Muscle of leg (tissue), 11 donors: ENCODE data around the gene MYH11. TPM values are rescaled to one million over a fixed set of nuclear protein-coding genes. Genes with fewer than 3 reads are reported as not detected.
"Not testable (repeated sequence)": the region's sequence is repeated elsewhere in the genome, so short reads cannot be mapped to it uniquely, and the experiment has no call there.

Experiments used
- DNase-seq: peaks from one replicate; pipeline ENCODE4 v3.0.0; 2013
- H3K27ac ChIP-seq: one replicate; pipeline ENCODE4 v1.5.1; 2013; ENCODE audit warnings: mild to moderate bottlenecking, low read length, control low read depth
- H3K27me3 ChIP-seq: one replicate; pipeline ENCODE4 v1.6.1; 2013; ENCODE audit warnings: low read length; ENCODE audit not compliant: control insufficient read depth, insufficient read depth
- H3K36me3 ChIP-seq: one replicate; pipeline ENCODE4 v1.6.1; 2013; ENCODE audit warnings: low read length; ENCODE audit not compliant: control insufficient read depth, insufficient read depth
- H3K4me1 ChIP-seq: one replicate; pipeline ENCODE4 v1.6.1; 2013; ENCODE audit warnings: low read length; ENCODE audit not compliant: control insufficient read depth, insufficient read depth
- H3K4me3 ChIP-seq: one replicate; pipeline ENCODE4 v1.5.1; 2013; ENCODE audit warnings: low read length, control low read depth
- H3K9me3 ChIP-seq: replicated peaks from 2 replicates; pipeline ENCODE4 v1.6.1; 2013; ENCODE audit warnings: low read depth, low read length; ENCODE audit not compliant: control insufficient read depth
- WGBS: methylation state at CpG from one replicate; pipeline ENCODE4 v1.1.5; 2013; ENCODE audit warnings: missing lambda C conversion rate; ENCODE audit not compliant: insufficient coverage; 5-methylcytosine and 5-hydroxymethylcytosine counted together
- polyA plus RNA-seq, 8 donors: library from polyadenylated mRNA; unstranded; fragments of 120-200 nt; gene quantifications; one replicate each; pipeline versions ENCODE4 v1.2.1 to v1.2.3, GENCODE V29; 2013; ENCODE audit warnings: inconsistent platforms in 1 of 8, low replicate concordance in 1 of 8; ENCODE audit not compliant: insufficient read length in 8 of 8, insufficient read depth in 1 of 8
- total RNA-seq: library from RNA; stranded (reverse); fragments of 120-200 nt; gene quantifications from one replicate; pipeline ENCODE4 v1.2.4, GENCODE V29; 2013

The MYH11 gene
- total and polyA plus RNA-seq, 9 donors: 9.4 to 38.0 (median 20.7) TPM

GRCh38 chr16:15858921-15859668 is 2.3 kb upstream of the MYH11 start:
- peak; percentile 34 for DNase-seq
- H3K27me3 ChIP-seq: peaks cover 38% of the 10 kb centered on the region
- no peak overlapping the region for H3K4me3 ChIP-seq
- H3K4me1 ChIP-seq: peaks cover 16% of the 10 kb centered on the region
- no peaks in the 10 kb centered on the region for H3K36me3 ChIP-seq
- no peaks in the 10 kb centered on the region for H3K9me3 ChIP-seq
- no peak overlapping the region for H3K27ac ChIP-seq
- 74% methylated on average over 9 of the region's 12 CpGs for WGBS

DNA sequence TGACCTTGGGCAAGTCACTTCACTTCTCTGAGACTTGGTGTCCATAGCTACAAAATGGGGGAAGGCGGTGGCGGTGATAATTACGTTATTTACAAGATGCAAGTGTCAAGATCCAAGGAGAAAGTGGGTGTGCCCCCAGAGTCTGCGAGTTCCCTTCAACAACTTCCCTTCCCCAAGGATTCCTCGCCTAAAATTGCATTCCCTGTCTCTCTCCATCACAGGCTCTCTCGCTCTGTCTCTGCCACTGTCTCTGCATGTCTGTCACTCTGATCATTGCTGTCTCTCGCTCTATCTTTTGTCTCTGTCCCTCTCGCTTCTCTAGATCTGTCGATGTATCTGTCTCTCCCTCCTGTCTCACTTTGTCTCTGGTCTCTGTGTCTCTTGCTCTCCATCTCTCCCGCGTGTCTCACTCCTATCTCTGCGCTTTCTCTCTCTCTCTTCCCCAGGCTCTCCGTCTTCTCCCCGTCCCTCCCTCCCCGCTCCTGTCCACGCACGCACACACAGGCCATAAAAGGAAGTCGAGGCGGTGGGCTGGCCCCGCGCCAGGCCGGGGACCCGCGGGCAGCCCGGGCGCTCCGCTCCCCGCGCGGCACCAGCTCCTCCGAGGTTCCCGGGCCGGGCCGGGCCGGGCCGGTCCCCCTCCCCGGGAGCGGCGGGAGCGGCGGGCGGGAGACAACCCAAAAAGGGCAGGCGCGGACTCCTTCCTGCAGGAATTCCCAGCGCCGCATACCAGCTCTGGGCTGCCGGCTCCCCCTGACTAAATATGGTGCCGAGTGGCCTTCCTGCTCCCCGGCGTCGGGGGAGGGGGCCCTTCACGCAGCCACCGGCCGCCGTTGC is 1.1 kb upstream of the MYH11 start:
- under 1% methylated on average over 52 of the region's 55 CpGs for WGBS
- Histone ChIP-seq H3K9me3 (no peaks in the 10 kb centered on the region), H3K27me3 (peaks cover 46% of the 10 kb centered on the region), H3K27ac (no peak overlapping the region), H3K4me1 (peaks cover 16% of the 10 kb centered on the region), H3K36me3 (no peaks in the 10 kb centered on the region), H3K4me3 (peak overlapping the region; percentile 29)
- DNase-seq: peak; percentile 59

GRCh38 chr16:15856182-15856581 is 646 bp downstream of the MYH11 start:
- DNase-seq: no peak
- Histone ChIP-seq H3K4me1 (peaks cover 16% of the 10 kb centered on the region), H3K27ac (no peak overlapping the region), H3K36me3 (no peaks in the 10 kb centered on the region), H3K9me3 (no peaks in the 10 kb centered on the region), H3K4me3 (peak overlapping the region; percentile 17), H3K27me3 (peaks cover 46% of the 10 kb centered on the region)
- WGBS: no CpG with 5 or more reads among the region's 2 CpGs

DNA sequence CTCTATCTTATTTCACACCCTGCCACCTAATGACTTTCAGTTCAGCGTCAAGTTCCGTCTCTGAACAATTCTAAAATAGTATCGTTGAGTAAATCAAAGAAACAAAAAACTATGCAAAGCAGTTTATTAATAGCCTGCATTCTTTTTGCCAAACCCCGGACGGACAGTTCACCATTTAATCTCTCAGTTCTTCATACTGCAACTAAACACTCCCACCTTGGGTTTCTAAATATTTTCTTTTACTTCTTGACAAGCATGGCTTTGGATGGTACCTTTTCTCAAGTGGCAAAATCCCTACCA is 1.2 kb downstream of the MYH11 start:
- Histone ChIP-seq H3K4me3 (no peak overlapping the region), H3K36me3 (no peaks in the 10 kb centered on the region), H3K27me3 (peaks cover 46% of the 10 kb centered on the region), H3K27ac (no peak overlapping the region), H3K9me3 (no peaks in the 10 kb centered on the region), H3K4me1 (peaks cover 16% of the 10 kb centered on the region)
- no peak for DNase-seq
- WGBS: 59% methylated on average over 5 of the region's 5 CpGs

GRCh38 chr16:15854906-15855703 is 1.7 kb downstream of the MYH11 start:
- no peak overlapping the region for H3K27ac ChIP-seq
- WGBS: 66% methylated on average over 12 of the region's 15 CpGs
- H3K4me3 ChIP-seq: no peak overlapping the region
- no peaks in the 10 kb centered on the region for H3K36me3 ChIP-seq
- no peaks in the 10 kb centered on the region for H3K9me3 ChIP-seq
- H3K27me3 ChIP-seq: peaks cover 46% of the 10 kb centered on the region
- no peak for DNase-seq
- H3K4me1 ChIP-seq: peaks cover 16% of the 10 kb centered on the region

DNA sequence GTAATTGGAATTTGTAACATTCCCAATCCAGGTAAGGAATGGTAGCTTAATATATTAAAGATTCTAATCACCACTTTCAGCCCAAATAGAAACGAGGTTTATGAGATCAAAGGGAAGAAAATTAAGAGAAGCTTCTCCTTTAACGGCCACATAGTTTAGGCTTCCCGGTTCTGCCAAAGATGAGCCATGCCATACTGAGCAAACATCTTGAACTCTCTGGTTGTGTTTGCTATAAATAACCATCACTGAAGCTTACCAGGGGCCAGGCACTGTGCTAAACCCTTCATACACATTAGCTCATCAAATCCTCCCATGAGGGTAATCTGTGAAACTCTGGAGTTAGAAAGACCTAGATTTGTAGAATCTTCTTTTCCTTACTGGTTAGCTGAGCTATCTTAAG is 2.8 kb downstream of the MYH11 start:
- Histone ChIP-seq H3K4me3 (no peak overlapping the region), H3K4me1 (peaks cover 16% of the 10 kb centered on the region), H3K27ac (no peak overlapping the region), H3K9me3 (no peaks in the 10 kb centered on the region), H3K36me3 (no peaks in the 10 kb centered on the region), H3K27me3 (peaks cover 45% of the 10 kb centered on the region)
- no peak for DNase-seq
- WGBS: 100% methylated on average over 1 of the region's 3 CpGs

DNA sequence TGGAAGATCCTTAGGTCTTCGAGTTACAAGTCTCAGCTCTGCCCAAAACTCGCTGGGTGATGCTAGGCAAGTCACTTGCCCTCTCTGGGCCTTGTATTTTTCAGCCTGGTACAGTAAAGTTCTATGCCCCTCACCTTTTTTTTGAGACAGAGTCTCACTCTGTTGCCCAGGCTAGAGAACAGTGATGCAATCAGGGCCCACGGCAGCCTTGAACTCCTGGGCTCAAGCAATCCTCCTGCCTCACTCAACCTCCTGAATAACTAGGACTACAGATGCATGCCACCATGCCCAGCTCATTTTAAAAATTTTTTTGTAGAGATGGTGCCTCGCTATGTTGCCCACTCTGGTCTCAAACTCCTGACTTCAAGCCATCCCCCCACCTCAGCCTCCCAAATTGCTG is 3.8 kb downstream of the MYH11 start:
- peaks cover 41% of the 10 kb centered on the region for H3K27me3 ChIP-seq
- no peak overlapping the region for H3K4me3 ChIP-seq
- H3K9me3 ChIP-seq: no peaks in the 10 kb centered on the region
- H3K36me3 ChIP-seq: no peaks in the 10 kb centered on the region
- WGBS: 79% methylated on average over 4 of the region's 4 CpGs
- H3K27ac ChIP-seq: no peak overlapping the region
- DNase-seq: no peak
- peaks cover 13% of the 10 kb centered on the region for H3K4me1 ChIP-seq

GRCh38 chr16:15850555-15850954 is 6.3 kb downstream of the MYH11 start:
- not testable (repeated sequence) for H3K36me3 ChIP-seq, H3K9me3 ChIP-seq, H3K4me3 ChIP-seq, DNase-seq, H3K27ac ChIP-seq, H3K4me1 ChIP-seq
- peaks cover 24% of the 10 kb centered on the region for H3K27me3 ChIP-seq
- WGBS: no CpG with 5 or more reads among the region's 6 CpGs

GRCh38 chr16:15849209-15849981 is 7.4 kb downstream of the MYH11 start:
- no peak for DNase-seq
- Histone ChIP-seq H3K27ac (no peak overlapping the region), H3K4me3 (no peak overlapping the region), H3K9me3 (no peaks in the 10 kb centered on the region), H3K36me3 (no peaks in the 10 kb centered on the region), H3K4me1 (no peaks in the 10 kb centered on the region), H3K27me3 (peaks cover 15% of the 10 kb centered on the region)
- WGBS: 81% methylated on average over 10 of the region's 12 CpGs
